Ascending aorta (tissue), 2 donors: Measurements from ENCODE around the gene STARD13. TPM values are rescaled to one million over a fixed set of nuclear protein-coding genes. Genes with fewer than 3 reads are reported as not detected.

Source experiments
- DNase-seq, 2 donors: peaks; one replicate each; pipeline ENCODE4 v3.0.0-alpha.2; 2019; ENCODE audit warnings: low spot score in 2 of 2
- H3K27ac ChIP-seq, 2 donors: fragments of 200-600 bp; sonication (generic); one replicate each; pipeline ENCODE4 v1.5.1; 2016 to 2017; ENCODE audit warnings: mild to moderate bottlenecking in 1 of 2
- H3K27me3 ChIP-seq: fragments of 200-600 bp; sonication (generic); one replicate; pipeline ENCODE4 v1.5.1; 2017
- H3K36me3 ChIP-seq, 2 donors: fragments of 200-600 bp; sonication (generic); one replicate each; pipeline ENCODE4 v1.5.1; 2016
- H3K4me1 ChIP-seq, 2 donors: fragments of 200-600 bp; sonication (generic); one replicate each; pipeline ENCODE4 v1.5.1; 2016 to 2017; ENCODE audit warnings: mild to moderate bottlenecking in 1 of 2
- H3K4me3 ChIP-seq, 2 donors: fragments of 200-600 bp; sonication (generic); one replicate each; pipeline ENCODE4 v1.5.1; 2016 to 2017; ENCODE audit warnings: mild to moderate bottlenecking in 1 of 2
- H3K9me3 ChIP-seq, 2 donors: fragments of 200-600 bp; sonication (generic); one replicate each; pipeline ENCODE4 v1.5.1; 2016
- intact Hi-C: fragments of 100-400 bp; cut with DNase I; formaldehyde crosslinking; loops from one replicate; pipeline ENCODE4 v1.15.1; 2023
- total RNA-seq: library from RNA; depleted of rRNA; stranded (reverse); fragments of >200 nt; gene quantifications from one replicate; pipeline ENCODE4 v1.1.0, GENCODE V29; 2016
- TF ChIP-seq, protein P1 (sequence below), 3 experiments: fragments of 200-600 bp in 2 of 3; fragments of 450-650 bp in 1 of 3; sonication (generic) in 2 of 3; IDR thresholded peaks; one replicate each; pipeline ENCODE4 v1.5.1; 2016 to 2019; ENCODE audit warnings: antibody characterized with exemption in 3 of 3, mild to moderate bottlenecking in 1 of 3, moderate library complexity in 1 of 3

STARD13 gene
- total RNA-seq, 1 donor from 2014 or later, result 34.6 TPM

DNA sequence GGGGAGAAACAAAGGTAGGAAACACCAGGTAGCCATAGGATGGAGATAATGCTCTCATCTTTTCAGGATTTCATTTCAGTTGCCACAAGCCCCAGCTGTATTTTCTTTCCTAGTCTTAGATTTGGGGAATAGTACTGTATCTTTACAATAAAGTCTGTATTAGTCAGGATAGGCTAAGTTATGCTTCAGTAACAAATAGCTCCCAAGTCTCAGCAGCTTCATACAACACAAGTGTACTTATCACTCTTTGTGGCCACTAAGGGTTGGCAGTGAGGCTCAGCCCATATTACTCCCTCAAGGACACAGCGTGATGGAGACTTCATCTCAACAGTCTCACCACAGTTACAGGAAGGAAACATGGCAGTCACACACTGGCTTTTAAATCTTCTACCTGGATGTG is 61.4 kb downstream of the STARD13 start:
- TF ChIP-seq, protein P1, sequence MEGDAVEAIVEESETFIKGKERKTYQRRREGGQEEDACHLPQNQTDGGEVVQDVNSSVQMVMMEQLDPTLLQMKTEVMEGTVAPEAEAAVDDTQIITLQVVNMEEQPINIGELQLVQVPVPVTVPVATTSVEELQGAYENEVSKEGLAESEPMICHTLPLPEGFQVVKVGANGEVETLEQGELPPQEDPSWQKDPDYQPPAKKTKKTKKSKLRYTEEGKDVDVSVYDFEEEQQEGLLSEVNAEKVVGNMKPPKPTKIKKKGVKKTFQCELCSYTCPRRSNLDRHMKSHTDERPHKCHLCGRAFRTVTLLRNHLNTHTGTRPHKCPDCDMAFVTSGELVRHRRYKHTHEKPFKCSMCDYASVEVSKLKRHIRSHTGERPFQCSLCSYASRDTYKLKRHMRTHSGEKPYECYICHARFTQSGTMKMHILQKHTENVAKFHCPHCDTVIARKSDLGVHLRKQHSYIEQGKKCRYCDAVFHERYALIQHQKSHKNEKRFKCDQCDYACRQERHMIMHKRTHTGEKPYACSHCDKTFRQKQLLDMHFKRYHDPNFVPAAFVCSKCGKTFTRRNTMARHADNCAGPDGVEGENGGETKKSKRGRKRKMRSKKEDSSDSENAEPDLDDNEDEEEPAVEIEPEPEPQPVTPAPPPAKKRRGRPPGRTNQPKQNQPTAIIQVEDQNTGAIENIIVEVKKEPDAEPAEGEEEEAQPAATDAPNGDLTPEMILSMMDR (IDR thresholded peaks at IDR 0.05), result no peak
- intact Hi-C loops, result loop anchor here (10.0 kb wide), 1 partner anchor 639 kb away; the partner anchor contains the start of gene PDS5B
- no peak for DNase-seq
- H3K9me3 ChIP-seq, result peaks cover 0 to 4% of the 10 kb centered on the region in 2 donors
- no peak overlapping the region for H3K4me3 ChIP-seq
- peaks cover 0 to 12% of the 10 kb centered on the region in 2 donors for H3K4me1 ChIP-seq
- H3K36me3 ChIP-seq, result no peaks in the 10 kb centered on the region
- peak overlapping the region; percentile 54 to 57 for H3K27ac ChIP-seq
- H3K27me3 ChIP-seq, result no peaks in the 10 kb centered on the region

DNA sequence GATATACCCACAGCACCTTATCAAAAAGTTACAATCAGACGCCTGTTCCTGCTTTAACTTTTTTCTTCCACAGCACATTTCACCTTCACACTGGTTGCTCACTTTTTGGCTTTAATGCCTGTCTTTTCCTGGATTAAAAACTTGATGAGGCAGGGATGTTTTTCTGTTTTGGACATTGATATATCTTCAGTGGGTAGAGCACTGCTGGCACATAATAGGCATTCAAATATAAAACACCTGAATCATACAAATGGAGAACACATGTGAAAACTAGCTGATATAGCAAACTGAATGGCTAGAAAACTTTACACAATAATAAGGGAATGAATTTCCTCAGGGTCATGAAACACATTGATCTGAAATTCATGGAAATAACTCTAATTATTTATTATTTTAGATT is 65.6 kb downstream of the STARD13 start:
- intact Hi-C loops, result loop anchor here (10.0 kb wide), 1 partner anchor 635 kb away; the partner anchor contains the start of gene PDS5B
- H3K4me3 ChIP-seq, result no peak overlapping the region
- no peak for DNase-seq
- peaks cover 0 to 2% of the 10 kb centered on the region in 2 donors for H3K4me1 ChIP-seq
- TF ChIP-seq, protein P1 (IDR thresholded peaks at IDR 0.05), result no peak
- H3K36me3 ChIP-seq, result no peaks in the 10 kb centered on the region
- H3K27me3 ChIP-seq, result no peaks in the 10 kb centered on the region
- H3K27ac ChIP-seq, result no peak overlapping the region
- peaks cover 0 to 4% of the 10 kb centered on the region in 2 donors for H3K9me3 ChIP-seq

DNA sequence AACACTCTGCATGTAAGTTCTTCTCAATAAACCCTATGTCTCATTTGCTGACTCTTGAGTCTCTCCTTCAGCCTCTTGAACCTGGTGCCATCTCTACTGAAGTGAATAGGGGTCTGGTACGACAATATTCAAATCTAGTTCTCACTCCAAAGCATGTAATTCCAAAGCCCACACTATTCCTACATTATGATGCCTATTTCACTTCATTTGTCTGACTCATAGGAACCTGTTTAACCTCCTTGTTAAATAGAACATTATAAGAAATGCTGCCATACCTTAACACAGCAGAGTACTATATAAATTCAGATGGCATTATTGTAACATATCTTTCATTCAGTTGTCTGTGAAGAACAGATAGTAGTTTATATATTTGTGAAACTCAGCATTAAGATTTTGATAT is 67.1 kb downstream of the STARD13 start:
- intact Hi-C loops, result no loop called here
- no peak overlapping the region for H3K27ac ChIP-seq
- H3K9me3 ChIP-seq, result no peaks in the 10 kb centered on the region

DNA sequence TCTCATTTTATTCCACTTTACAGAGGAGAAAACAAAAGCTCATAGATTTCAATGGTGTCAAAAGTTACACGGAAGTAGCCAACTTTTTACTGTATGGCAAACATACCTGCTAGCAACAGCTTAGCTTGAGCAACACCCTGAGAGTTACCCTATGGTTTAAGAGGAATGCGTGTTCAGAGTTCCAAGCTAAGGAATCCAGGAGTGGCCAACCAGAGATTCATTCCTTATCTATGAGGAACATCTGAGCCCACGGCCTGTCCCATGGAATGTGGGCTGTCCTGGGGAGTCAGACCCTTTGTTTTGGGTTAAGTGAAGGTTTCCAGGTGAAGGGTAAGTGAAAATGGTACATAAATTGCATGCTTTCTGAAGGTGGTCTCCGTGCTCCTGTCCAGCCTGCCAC is 67.5 kb downstream of the STARD13 start:
- H3K27ac ChIP-seq, result no peak overlapping the region
- intact Hi-C loops, result no loop called here
- TF ChIP-seq, protein P1 (IDR thresholded peaks at IDR 0.05), result no peak

More for the DNA sequence above, 67.1 kb downstream of the STARD13 start:
- TF ChIP-seq, protein P1 (IDR thresholded peaks at IDR 0.05), result no peak
- no peaks in the 10 kb centered on the region for H3K36me3 ChIP-seq
- H3K27me3 ChIP-seq, result no peaks in the 10 kb centered on the region
- DNase-seq, result no peak
- H3K4me3 ChIP-seq, result no peak overlapping the region
- H3K4me1 ChIP-seq, result peaks cover 2 to 15% of the 10 kb centered on the region in 2 donors

DNA sequence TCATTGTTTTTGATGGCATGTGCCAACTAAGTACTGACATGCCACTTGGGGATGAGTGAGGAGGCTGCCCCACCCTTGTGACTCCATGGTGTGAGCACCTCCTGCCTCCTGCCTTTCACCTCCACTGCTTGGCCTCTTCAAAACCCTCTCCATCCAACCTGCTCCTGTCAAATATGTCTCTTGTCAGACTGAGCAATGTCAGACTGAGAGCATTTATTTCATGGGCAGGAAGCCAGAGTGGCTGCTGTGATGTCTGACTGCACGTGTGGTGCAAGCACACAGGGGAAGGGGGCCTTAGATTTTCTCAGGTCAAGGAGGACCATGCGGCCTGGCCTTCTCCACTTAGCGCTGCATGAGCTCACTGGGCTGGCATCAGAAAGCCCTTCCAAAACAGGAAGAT is 68.3 kb downstream of the STARD13 start:
- no peaks in the 10 kb centered on the region for H3K27me3 ChIP-seq
- no peak overlapping the region for H3K4me3 ChIP-seq
- H3K4me1 ChIP-seq, result peaks cover 3 to 15% of the 10 kb centered on the region in 2 donors

More for the DNA sequence above, 67.5 kb downstream of the STARD13 start:
- no peaks in the 10 kb centered on the region for H3K36me3 ChIP-seq
- no peak for DNase-seq
- peaks cover 3 to 15% of the 10 kb centered on the region in 2 donors for H3K4me1 ChIP-seq
- H3K27me3 ChIP-seq, result no peaks in the 10 kb centered on the region
- no peak overlapping the region for H3K4me3 ChIP-seq
- no peaks in the 10 kb centered on the region for H3K9me3 ChIP-seq

More for the DNA sequence above, 68.3 kb downstream of the STARD13 start:
- intact Hi-C loops, result no loop called here
- no peak overlapping the region for H3K27ac ChIP-seq
- TF ChIP-seq, protein P1 (IDR thresholded peaks at IDR 0.05), result no peak
- no peaks in the 10 kb centered on the region for H3K9me3 ChIP-seq
- H3K36me3 ChIP-seq, result no peaks in the 10 kb centered on the region
- no peak for DNase-seq
